HG03354 (cell line): ENCODE results near the gene EFCAB14.
A peak's percentile ranks its signal among the peaks of the same experiment; 100 is the strongest.
"Not testable (repeated sequence)": the region's sequence is repeated elsewhere in the genome, so short reads cannot be mapped to it uniquely, and the experiment has no call there.

Experiments
- ATAC-seq: cut with Tn5 transposase; IDR thresholded peaks from one replicate; pipeline ENCODE4 v1.9.1; 2021; ENCODE audit warnings: mild to moderate bottlenecking; ENCODE audit not compliant: unreplicated experiment, poor library complexity, severe bottlenecking

The EFCAB14 gene

GRCh38 chr1:46660116-46660515 lies 58.8 kb downstream of the EFCAB14 start:
- ATAC-seq = peak; percentile 62

- ATAC-seq = no peak
Observed at GRCh38 chr1:46659307-46659870, 59.5 kb downstream of the EFCAB14 start.

GRCh38 chr1:46657775-46658174 lies 61.1 kb downstream of the EFCAB14 start:
- ATAC-seq = no peak

- no peak for ATAC-seq
Observed at GRCh38 chr1:46656643-46657042, 62.3 kb downstream of the EFCAB14 start.

- ATAC-seq = no peak
Observed at GRCh38 chr1:46655848-46656247, 63.1 kb downstream of the EFCAB14 start.

- ATAC-seq = not testable (repeated sequence)
Observed at GRCh38 chr1:46654698-46655097, 64.2 kb downstream of the EFCAB14 start.

GRCh38 chr1:46654012-46654411 lies 64.9 kb downstream of the EFCAB14 start:
- ATAC-seq = no peak

- ATAC-seq = no peak
Observed at GRCh38 chr1:46653405-46653958, 65.4 kb downstream of the EFCAB14 start.

- no peak for ATAC-seq
Observed at GRCh38 chr1:46652321-46653100, 66.4 kb downstream of the EFCAB14 start.

- ATAC-seq = not testable (repeated sequence)
Observed at GRCh38 chr1:46651152-46651551, 67.8 kb downstream of the EFCAB14 start.

GRCh38 chr1:46650491-46650890 lies 68.4 kb downstream of the EFCAB14 start:
- ATAC-seq = no peak

- ATAC-seq = no peak
Observed at GRCh38 chr1:46649764-46650163, 69.2 kb downstream of the EFCAB14 start.

- ATAC-seq = no peak
Observed at GRCh38 chr1:46647611-46648010, 71.3 kb downstream of the EFCAB14 start.

GRCh38 chr1:46646844-46647243 lies 72.1 kb downstream of the EFCAB14 start:
- ATAC-seq = no peak

- ATAC-seq = no peak
Observed at GRCh38 chr1:46646331-46646730, 72.6 kb downstream of the EFCAB14 start.

GRCh38 chr1:46645815-46646214 lies 73.1 kb downstream of the EFCAB14 start:
- ATAC-seq = no peak

GRCh38 chr1:46643368-46643775 lies 75.5 kb downstream of the EFCAB14 start:
- no peak for ATAC-seq

- ATAC-seq = no peak
Observed at GRCh38 chr1:46642115-46642680, 76.7 kb downstream of the EFCAB14 start.

GRCh38 chr1:46639547-46639946 lies 79.4 kb downstream of the EFCAB14 start:
- no peak for ATAC-seq

- no peak for ATAC-seq
Observed at GRCh38 chr1:46638921-46639320, 80.0 kb downstream of the EFCAB14 start.
